Uterus (tissue), 4 donors: ENCODE results near the gene GLRX. TPM values are rescaled to one million over a fixed set of nuclear protein-coding genes. Genes with fewer than 3 reads are reported as not detected.

Experiments
- DNase-seq, 2 donors: peaks; one replicate each; pipeline ENCODE4 v3.0.0-alpha.2; 2019 to 2020
- H3K27ac ChIP-seq, 2 donors: fragments of 200-600 bp; sonication (generic); 1 replicate in 1 of 2; 2 replicates in 1 of 2; pipeline ENCODE4 v1.5.1; 2016 to 2018
- H3K27me3 ChIP-seq, 2 donors: fragments of 200-600 bp; sonication (generic); one replicate each; pipeline ENCODE4 v1.5.1; 2018 to 2019; ENCODE audit warnings: control low read depth in 1 of 2
- H3K36me3 ChIP-seq, 2 donors: fragments of 200-600 bp; sonication (generic); one replicate each; pipeline ENCODE4 v1.5.1; 2019; ENCODE audit warnings: control low read depth in 1 of 2
- H3K4me1 ChIP-seq, 2 donors: fragments of 200-600 bp; sonication (generic); one replicate each; pipeline ENCODE4 v1.5.1; 2018 to 2019; ENCODE audit warnings: control low read depth in 1 of 2
- H3K4me3 ChIP-seq, 2 donors: fragments of 200-600 bp; sonication (generic); 1 replicate in 1 of 2; 2 replicates in 1 of 2; pipeline ENCODE4 v1.5.1; 2018 to 2019; ENCODE audit warnings: mild to moderate bottlenecking in 1 of 2
- H3K9me3 ChIP-seq, 2 donors: fragments of 200-600 bp; sonication (generic); one replicate each; pipeline ENCODE4 v1.5.1; 2019; ENCODE audit warnings: control low read depth in 1 of 2
- POLR2A ChIP-seq, 2 donors: fragments of 450-650 bp; IDR thresholded peaks; one replicate each; pipeline ENCODE4 v1.6.1; 2016; ENCODE audit warnings: antibody characterized with exemption in 2 of 2, mild to moderate bottlenecking in 1 of 2, moderate library complexity in 1 of 2
- intact Hi-C: fragments of 100-400 bp; cut with DNase I; formaldehyde crosslinking; loops from one replicate; pipeline ENCODE4 v1.15.1; 2023; ENCODE audit warnings: low total_unique reads
- total RNA-seq, 4 donors: library from RNA; depleted of rRNA in 3 of 4; stranded (reverse); fragments of >200 nt in 3 of 4; gene quantifications; one replicate each; pipeline versions ENCODE4 v1.1.0 to v1.2.4, GENCODE V29; 2014 to 2023
- TF ChIP-seq, protein P1 (sequence below), 4 experiments: fragments of 200-600 bp in 2 of 4; fragments of 450-650 bp in 2 of 4; sonication (generic) in 2 of 4; IDR thresholded peaks; one replicate each; pipeline ENCODE4 v1.5.1; 2016 to 2019; ENCODE audit warnings: antibody characterized with exemption in 4 of 4, mild to moderate bottlenecking in 2 of 4, moderate library complexity in 1 of 4
- donor health status: DM: yes; HTN: yes; CAD: no.

GLRX gene
- total RNA-seq, 4 donors from 2014 or later, result 13.0 to 98.8 (median 15.5) TPM

DNA sequence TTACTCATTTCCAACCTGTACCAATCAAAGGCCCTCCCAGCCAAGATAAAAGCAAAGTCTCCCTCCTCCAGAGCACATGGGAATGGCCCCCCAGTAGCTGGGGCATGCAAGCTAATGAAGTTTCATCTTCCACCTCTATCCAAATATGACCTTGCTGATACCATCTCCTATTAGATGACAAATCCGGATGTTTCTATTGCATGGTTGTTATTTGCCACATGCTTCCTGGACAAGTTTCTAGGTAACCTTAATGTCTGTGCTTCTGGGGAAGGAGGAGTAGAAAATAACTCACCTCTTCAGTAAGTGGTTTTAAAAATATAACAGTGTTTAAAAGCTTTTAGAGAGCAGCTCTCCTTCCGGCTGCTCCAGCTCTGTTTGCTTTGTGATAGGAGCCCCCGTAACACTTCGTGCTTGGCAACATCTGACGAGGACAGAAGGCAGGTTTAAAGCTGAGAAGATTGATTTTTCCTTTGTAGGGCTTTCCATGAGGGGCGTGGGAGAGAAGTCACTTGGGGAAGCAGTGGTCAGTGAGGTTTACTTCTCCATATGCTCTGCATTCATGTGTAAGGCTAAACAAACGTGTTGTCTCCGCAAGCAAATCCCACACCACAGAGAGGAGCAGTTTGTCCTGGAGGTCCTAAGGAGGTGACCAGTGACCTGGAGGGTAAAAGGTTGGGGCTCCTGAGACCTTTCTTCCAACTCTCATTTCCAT is 40.3 kb upstream of the GLRX start:
- no peak for DNase-seq
- intact Hi-C loops, result no loop called here
- no peak overlapping the region for H3K4me3 ChIP-seq
- peaks cover 0 to 8% of the 10 kb centered on the region in 2 donors for H3K4me1 ChIP-seq
- TF ChIP-seq, protein P1, sequence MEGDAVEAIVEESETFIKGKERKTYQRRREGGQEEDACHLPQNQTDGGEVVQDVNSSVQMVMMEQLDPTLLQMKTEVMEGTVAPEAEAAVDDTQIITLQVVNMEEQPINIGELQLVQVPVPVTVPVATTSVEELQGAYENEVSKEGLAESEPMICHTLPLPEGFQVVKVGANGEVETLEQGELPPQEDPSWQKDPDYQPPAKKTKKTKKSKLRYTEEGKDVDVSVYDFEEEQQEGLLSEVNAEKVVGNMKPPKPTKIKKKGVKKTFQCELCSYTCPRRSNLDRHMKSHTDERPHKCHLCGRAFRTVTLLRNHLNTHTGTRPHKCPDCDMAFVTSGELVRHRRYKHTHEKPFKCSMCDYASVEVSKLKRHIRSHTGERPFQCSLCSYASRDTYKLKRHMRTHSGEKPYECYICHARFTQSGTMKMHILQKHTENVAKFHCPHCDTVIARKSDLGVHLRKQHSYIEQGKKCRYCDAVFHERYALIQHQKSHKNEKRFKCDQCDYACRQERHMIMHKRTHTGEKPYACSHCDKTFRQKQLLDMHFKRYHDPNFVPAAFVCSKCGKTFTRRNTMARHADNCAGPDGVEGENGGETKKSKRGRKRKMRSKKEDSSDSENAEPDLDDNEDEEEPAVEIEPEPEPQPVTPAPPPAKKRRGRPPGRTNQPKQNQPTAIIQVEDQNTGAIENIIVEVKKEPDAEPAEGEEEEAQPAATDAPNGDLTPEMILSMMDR (IDR thresholded peaks at IDR 0.05), result no peak
- no peak for TF ChIP-seq POLR2A (IDR thresholded peaks at IDR 0.05)
- H3K27ac ChIP-seq, result peak overlapping the region; percentile 31 to 57
- no peaks in the 10 kb centered on the region for H3K27me3 ChIP-seq
- H3K36me3 ChIP-seq, result no peaks in the 10 kb centered on the region
- no peaks in the 10 kb centered on the region for H3K9me3 ChIP-seq

DNA sequence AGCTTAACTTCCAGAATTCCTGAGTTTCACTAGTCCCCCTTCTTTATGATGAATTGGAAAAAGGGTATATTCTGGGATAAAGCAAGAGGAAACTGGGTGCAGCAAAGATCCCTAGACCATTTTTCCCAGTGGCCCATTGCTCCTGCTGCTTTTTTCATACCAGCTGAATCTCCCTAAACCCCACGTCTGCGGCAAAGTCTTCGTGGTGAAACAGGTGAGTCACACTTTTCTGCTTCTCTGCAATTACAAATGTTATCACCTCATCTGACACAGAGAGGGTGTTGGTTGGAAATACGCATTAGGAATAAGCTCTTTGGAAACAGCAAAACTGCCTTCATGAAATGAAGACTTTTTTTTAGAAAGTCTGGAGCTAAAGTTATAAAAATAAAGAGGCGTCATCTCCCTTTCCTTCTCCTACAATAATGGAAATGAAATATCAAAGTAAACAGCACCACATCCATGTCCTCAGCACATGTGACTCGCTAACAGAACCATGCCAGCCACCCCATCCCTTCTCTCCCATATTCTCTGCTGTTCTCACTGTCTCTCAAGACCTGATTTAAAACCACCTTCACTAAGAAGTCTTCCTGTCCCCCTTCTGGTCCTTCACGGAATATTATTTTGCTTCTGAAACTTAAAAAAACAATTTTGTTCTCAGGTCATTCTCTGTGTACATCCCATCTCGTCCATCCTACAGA is 39.5 kb upstream of the GLRX start:
- TF ChIP-seq POLR2A (IDR thresholded peaks at IDR 0.05), result no peak
- TF ChIP-seq, protein P1 (IDR thresholded peaks at IDR 0.05), result no peak
- H3K4me1 ChIP-seq, result peaks cover 0 to 8% of the 10 kb centered on the region in 2 donors
- H3K9me3 ChIP-seq, result no peaks in the 10 kb centered on the region
- no peak for DNase-seq
- H3K36me3 ChIP-seq, result no peaks in the 10 kb centered on the region
- H3K27me3 ChIP-seq, result no peaks in the 10 kb centered on the region
- H3K27ac ChIP-seq, result peak overlapping the region; percentile 18 to 57
- no peak overlapping the region for H3K4me3 ChIP-seq
- intact Hi-C loops, result no loop called here

DNA sequence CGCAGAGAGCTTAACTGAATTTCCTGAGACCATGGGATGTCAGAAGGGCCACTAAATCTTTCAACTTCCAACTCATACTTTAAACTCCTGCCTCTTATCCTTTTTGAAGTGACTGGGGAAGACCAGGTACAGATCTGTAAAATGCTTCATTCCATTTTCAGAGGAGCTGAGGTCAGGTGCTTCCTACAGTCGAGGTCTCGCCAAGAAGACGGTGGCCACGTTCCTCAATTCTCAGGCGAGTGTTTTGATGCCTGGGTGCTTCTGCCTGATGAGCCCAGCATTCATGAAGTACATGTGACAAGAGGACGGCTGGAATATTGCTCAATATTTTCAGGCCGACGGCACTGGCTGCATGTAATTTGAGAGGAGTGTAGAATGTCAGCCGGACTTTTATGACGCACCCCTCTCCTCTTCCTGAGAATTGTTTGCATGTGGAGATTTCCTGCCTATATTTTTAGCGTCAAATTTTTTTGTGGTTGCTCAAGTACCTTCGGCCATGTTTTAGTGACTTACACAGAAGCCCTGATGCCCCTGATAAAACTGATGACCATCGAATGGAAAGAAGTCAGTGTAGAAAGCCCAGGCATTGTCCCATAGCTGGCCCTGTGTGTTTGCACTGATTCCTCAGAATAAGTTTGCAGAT is 38.8 kb upstream of the GLRX start:
- Histone ChIP-seq H3K9me3 (no peaks in the 10 kb centered on the region), H3K4me1 (peaks cover 0 to 8% of the 10 kb centered on the region in 2 donors), H3K27ac (peak overlapping the region; percentile 18 to 55), H3K27me3 (no peaks in the 10 kb centered on the region), H3K4me3 (no peak overlapping the region), H3K36me3 (no peaks in the 10 kb centered on the region)
- intact Hi-C loops, result no loop called here
- DNase-seq, result peak; percentile 48 to 76
- TF ChIP-seq, protein P1 (IDR thresholded peaks at IDR 0.05), result no peak
- no peak for TF ChIP-seq POLR2A (IDR thresholded peaks at IDR 0.05)

DNA sequence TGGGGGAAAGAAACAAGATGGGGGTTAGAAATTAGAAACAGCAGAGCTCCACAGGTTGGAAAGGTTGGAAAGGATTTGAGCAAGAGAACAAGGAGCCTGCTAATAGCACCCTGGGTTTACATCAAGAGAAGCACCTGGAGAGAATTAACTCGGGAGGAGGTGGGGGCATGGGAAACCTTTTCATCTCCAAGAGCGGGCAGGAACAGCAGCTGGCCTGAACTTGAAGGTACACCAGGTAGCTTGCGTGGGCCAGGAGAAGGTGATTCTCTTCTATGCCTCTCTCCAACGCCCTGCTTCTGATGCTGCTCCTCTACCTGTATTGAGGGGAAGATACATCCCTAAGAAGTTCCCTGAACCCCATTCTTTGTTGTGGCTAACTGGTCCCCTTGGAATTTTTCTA is 37.1 kb upstream of the GLRX start:
- Histone ChIP-seq H3K4me3 (no peak overlapping the region), H3K36me3 (no peaks in the 10 kb centered on the region), H3K9me3 (no peaks in the 10 kb centered on the region), H3K27ac (peak overlapping the region; percentile 44 to 79), H3K27me3 (no peaks in the 10 kb centered on the region), H3K4me1 (peaks cover 0 to 8% of the 10 kb centered on the region in 2 donors)
- DNase-seq, result no peak
- intact Hi-C loops, result loop anchor here (5.0 kb wide), 1 partner anchor 478 kb away; no protein-coding TSS in a partner anchor
- no peak for TF ChIP-seq POLR2A (IDR thresholded peaks at IDR 0.05)
- TF ChIP-seq, protein P1 (IDR thresholded peaks at IDR 0.05), result no peak
